Stomach (tissue), 9 donors: Measurements from ENCODE around the gene OGDH. TPM values are rescaled to one million over a fixed set of nuclear protein-coding genes. Genes with fewer than 3 reads are reported as not detected.
A peak's percentile ranks its signal among the peaks of the same experiment; 100 is the strongest.

ENCODE experiments used
- DNase-seq, 2 donors: peaks; one replicate each; pipeline versions ENCODE4 v3.0.0 to v3.0.0-alpha.2; 2013 to 2019
- H3K27ac ChIP-seq, 5 donors: fragments of 200-600 bp in 4 of 5; sonication (generic) in 4 of 5; one replicate each; pipeline ENCODE4 v1.5.1; 2013 to 2019; ENCODE audit warnings: mild to moderate bottlenecking in 1 of 5, moderate library complexity in 1 of 5
- H3K27me3 ChIP-seq, 3 donors: fragments of 200-600 bp; sonication (generic); one replicate each; pipeline ENCODE4 v1.5.1; 2017 to 2019; ENCODE audit warnings: mixed run types in 1 of 3
- H3K36me3 ChIP-seq, 4 donors: fragments of 200-600 bp; sonication (generic); 1 replicate in 3 of 4; 2 replicates in 1 of 4; pipeline ENCODE4 v1.5.1; 2016 to 2019
- H3K4me1 ChIP-seq, 4 donors: fragments of 200-600 bp; sonication (generic); one replicate each; pipeline ENCODE4 v1.5.1; 2016 to 2019
- H3K4me3 ChIP-seq, 4 donors: fragments of 200-600 bp; sonication (generic) in 3 of 4; one replicate each; pipeline ENCODE4 v1.5.1; 2016 to 2019; ENCODE audit warnings: mild to moderate bottlenecking in 1 of 4
- H3K9me3 ChIP-seq, 4 donors: fragments of 200-600 bp; sonication (generic); one replicate each; pipeline ENCODE4 v1.5.1; 2016 to 2019
- EP300 ChIP-seq: sonication (generic); formaldehyde crosslinking; IDR thresholded peaks from one replicate; pipeline ENCODE4 v1.6.1; 2017; ENCODE audit warnings: antibody characterized with exemption
- POLR2A ChIP-seq, 4 donors: fragments of 450-650 bp; IDR thresholded peaks; one replicate each; pipeline ENCODE4 v1.6.1; 2016; ENCODE audit warnings: antibody characterized with exemption in 4 of 4, control low read depth in 2 of 4, mild to moderate bottlenecking in 1 of 4, moderate library complexity in 1 of 4
- POLR2AphosphoS5 ChIP-seq, 3 donors: sonication (generic); formaldehyde crosslinking; IDR thresholded peaks; one replicate each; pipeline ENCODE4 v1.6.1; 2016; ENCODE audit warnings: antibody characterized with exemption in 3 of 3
- WGBS, 5 donors: extraction: QIAGEN DNeasy Blood & Tissue Kit in 3 of 5; methylation state at CpG; one replicate each; pipeline versions ENCODE4 v1.1.5 to v1.1.7; 2013 to 2018; 5-methylcytosine and 5-hydroxymethylcytosine counted together
- intact Hi-C: fragments of 100-400 bp; cut with DNase I; formaldehyde crosslinking; loops from one replicate; pipeline ENCODE4 v1.15.1; 2023; ENCODE audit warnings: low total_unique reads
- polyA plus RNA-seq, 3 donors: library from polyadenylated mRNA; stranded (reverse); fragments of 200-250 nt; gene quantifications; one replicate each; pipeline ENCODE4 v1.2.3, GENCODE V29; 2013
- total RNA-seq, 5 donors: library from RNA; depleted of rRNA; stranded (reverse); fragments of >200 nt; gene quantifications; one replicate each; pipeline versions ENCODE4 v1.1.0 to v1.2.3, GENCODE V29; 2014 to 2016
- TF ChIP-seq, protein P1 (sequence below), 7 experiments: fragments of 450-650 bp in 4 of 7; fragments of 200-600 bp in 3 of 7; sonication (generic) in 3 of 7; IDR thresholded peaks; one replicate each; pipeline ENCODE4 v1.5.1; 2016 to 2019; ENCODE audit warnings: antibody characterized with exemption in 7 of 7, control low read depth in 2 of 7, mild to moderate bottlenecking in 1 of 7
- donor health status: healthy with polysubstance abuse.
- donor health status: Bipolar disorder and iron deficiency.
- donor health status: healthy.

OGDH gene
- total and polyA plus RNA-seq, 8 donors, result 19.8 to 92.0 (median 31.3) TPM

DNA sequence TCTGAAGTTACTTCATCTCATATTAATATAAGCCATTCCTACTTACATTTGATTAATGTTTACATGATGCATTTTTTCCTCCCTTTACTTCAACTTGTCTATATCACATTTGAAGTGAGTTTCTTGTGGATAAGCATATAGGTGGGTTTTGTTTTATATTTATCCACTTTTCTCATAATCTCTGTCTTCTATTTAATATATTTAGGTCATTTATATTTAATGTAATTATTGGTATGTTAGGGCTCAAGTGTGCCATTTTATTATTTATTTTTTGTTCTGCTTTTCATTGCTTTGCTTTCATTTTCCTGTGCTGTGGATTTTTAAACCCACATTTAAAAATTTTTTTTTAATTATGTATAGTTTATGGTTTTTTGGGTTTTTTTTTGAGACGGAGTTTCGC, 54.8 kb downstream of the OGDH start:
- H3K27me3 ChIP-seq, result no peaks in the 10 kb centered on the region
- 70 to 100% (median 96%) methylated on average over 2 of the region's 2 CpGs for WGBS, 5 donors
- no peak overlapping the region for H3K27ac ChIP-seq
- peaks cover 0 to 14% (median 10%) of the 10 kb centered on the region in 4 donors for H3K9me3 ChIP-seq
- no peak overlapping the region for H3K4me3 ChIP-seq
- TF ChIP-seq POLR2AphosphoS5 (IDR thresholded peaks at IDR 0.05), result no peak
- no peak for TF ChIP-seq EP300
- TF ChIP-seq, protein P1, sequence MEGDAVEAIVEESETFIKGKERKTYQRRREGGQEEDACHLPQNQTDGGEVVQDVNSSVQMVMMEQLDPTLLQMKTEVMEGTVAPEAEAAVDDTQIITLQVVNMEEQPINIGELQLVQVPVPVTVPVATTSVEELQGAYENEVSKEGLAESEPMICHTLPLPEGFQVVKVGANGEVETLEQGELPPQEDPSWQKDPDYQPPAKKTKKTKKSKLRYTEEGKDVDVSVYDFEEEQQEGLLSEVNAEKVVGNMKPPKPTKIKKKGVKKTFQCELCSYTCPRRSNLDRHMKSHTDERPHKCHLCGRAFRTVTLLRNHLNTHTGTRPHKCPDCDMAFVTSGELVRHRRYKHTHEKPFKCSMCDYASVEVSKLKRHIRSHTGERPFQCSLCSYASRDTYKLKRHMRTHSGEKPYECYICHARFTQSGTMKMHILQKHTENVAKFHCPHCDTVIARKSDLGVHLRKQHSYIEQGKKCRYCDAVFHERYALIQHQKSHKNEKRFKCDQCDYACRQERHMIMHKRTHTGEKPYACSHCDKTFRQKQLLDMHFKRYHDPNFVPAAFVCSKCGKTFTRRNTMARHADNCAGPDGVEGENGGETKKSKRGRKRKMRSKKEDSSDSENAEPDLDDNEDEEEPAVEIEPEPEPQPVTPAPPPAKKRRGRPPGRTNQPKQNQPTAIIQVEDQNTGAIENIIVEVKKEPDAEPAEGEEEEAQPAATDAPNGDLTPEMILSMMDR (IDR thresholded peaks at IDR 0.05), result no peak
- no peak for TF ChIP-seq POLR2A (IDR thresholded peaks at IDR 0.05)
- H3K36me3 ChIP-seq, result peaks cover 4 to 74% (median 65%) of the 10 kb centered on the region in 4 donors
- intact Hi-C loops, result no loop called here
- DNase-seq, result no peak
- peaks cover 0 to 8% (median 4%) of the 10 kb centered on the region in 4 donors for H3K4me1 ChIP-seq

DNA sequence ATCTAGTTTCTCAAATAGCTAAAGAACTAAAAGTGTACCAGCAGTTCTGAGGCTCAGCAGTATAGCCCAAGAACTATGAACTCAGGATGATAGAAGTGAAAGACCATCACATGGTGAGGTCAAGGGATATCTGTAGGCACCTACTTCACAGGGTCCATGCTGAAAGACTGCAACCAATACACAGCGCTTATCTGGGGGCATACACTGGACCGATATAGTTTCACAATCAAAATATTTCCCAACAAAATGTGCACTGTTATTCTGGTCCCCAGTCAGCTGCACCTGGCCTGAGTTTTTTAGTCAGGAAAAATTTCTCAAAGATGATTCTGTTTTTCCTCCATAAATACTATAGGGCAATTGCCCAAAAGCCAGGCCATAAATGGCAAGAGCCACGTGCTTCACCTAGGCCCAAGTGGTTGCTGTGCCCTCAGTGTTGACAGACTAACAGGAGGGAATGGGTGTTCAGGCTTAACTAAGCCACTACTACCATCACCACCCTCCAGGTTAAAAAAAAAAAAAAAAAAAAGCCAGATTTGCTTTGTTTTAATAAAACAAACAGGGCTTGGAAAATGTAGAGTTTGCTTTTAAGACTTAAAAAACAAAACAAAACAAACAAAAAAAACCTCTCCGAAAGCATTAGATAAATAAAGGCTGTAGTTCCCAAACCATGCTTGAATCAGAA, 58.5 kb downstream of the OGDH start:
- Histone ChIP-seq H3K4me3 (no peak overlapping the region), H3K27ac (peak overlapping the region in 1 of 5 donors; percentile 3), H3K9me3 (peaks cover 0 to 14% (median 10%) of the 10 kb centered on the region in 4 donors), H3K36me3 (peaks cover 22 to 84% (median 77%) of the 10 kb centered on the region in 4 donors), H3K27me3 (no peaks in the 10 kb centered on the region), H3K4me1 (peaks cover 0 to 8% (median 4%) of the 10 kb centered on the region in 4 donors)
- 80 to 89% (median 84%) methylated on average over 4 of the region's 4 CpGs for WGBS, 5 donors
- intact Hi-C loops, result no loop called here
- DNase-seq, result no peak
- TF ChIP-seq EP300 (no peak), POLR2AphosphoS5 (IDR thresholded peaks at IDR 0.05) (no peak), POLR2A (IDR thresholded peaks at IDR 0.05) (no peak)
- TF ChIP-seq, protein P1 (IDR thresholded peaks at IDR 0.05), result no peak

DNA sequence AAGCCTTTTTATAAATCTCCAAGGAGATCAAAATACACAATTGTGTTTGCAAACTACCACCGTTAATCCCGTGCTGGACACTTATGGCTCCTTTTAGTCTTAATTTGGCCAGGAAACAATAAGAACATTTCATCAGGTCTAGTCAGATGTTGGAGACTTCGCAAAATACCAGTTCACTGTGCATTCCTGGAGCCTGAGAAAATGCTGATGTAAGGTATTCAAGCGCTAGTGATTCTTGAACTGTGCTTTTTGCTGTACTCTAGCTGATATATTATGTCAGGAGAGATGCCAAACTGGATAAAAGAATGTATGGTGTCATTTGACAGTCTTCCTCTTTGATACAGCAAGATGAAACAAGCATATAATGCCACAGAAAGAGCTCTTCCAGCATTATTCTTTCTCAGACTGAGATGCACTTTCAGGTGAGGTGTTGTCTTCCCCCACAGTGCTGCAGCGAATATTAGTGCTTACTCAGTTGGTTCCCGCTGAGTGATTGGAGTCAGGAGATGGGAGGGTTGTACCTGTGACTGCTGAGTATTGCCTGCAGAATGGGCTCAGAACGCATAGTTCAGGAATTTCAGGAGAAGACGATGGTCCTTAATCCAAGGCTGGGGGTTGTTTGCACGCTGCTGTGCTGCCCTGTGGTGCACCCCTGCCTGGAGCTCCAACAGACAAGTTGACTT, 59.2 kb downstream of the OGDH start:
- H3K9me3 ChIP-seq, result peaks cover 0 to 11% (median 8%) of the 10 kb centered on the region in 4 donors
- no peak overlapping the region for H3K4me3 ChIP-seq
- no peak for DNase-seq
- peaks cover 23 to 84% (median 73%) of the 10 kb centered on the region in 4 donors for H3K36me3 ChIP-seq
- 72 to 89% (median 88%) methylated on average over 9 of the region's 9 CpGs for WGBS, 5 donors
- H3K4me1 ChIP-seq, result peaks cover 0 to 8% (median 4%) of the 10 kb centered on the region in 4 donors
- H3K27ac ChIP-seq, result no peak overlapping the region
- intact Hi-C loops, result no loop called here
- no peaks in the 10 kb centered on the region for H3K27me3 ChIP-seq
- no peak for TF ChIP-seq POLR2AphosphoS5 (IDR thresholded peaks at IDR 0.05)
- no peak for TF ChIP-seq POLR2A (IDR thresholded peaks at IDR 0.05)
- TF ChIP-seq, protein P1 (IDR thresholded peaks at IDR 0.05), result no peak
- no peak for TF ChIP-seq EP300

DNA sequence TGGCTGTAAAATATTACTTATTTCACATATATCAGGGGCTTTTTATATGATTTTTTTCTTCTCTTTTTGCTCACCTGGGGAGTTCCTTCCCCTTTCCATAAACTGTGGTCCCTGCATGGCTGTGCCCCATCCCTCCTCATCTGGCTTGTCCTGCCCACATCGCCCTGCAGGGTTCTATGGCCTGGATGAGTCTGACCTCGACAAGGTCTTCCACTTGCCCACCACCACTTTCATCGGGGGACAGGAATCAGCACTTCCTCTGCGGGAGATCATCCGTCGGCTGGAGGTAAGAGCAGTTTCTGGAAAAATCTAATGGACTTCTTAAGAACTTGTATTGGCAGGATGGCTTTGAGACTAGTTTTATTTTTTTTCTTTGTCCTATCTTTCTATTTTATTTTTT, 60.1 kb downstream of the OGDH start:
- TF ChIP-seq POLR2AphosphoS5 (IDR thresholded peaks at IDR 0.05) (no peak), EP300 (no peak), POLR2A (IDR thresholded peaks at IDR 0.05) (no peak)
- TF ChIP-seq, protein P1 (IDR thresholded peaks at IDR 0.05), result no peak
- H3K4me3 ChIP-seq, result no peak overlapping the region
- intact Hi-C loops, result no loop called here
- H3K9me3 ChIP-seq, result peaks cover 0 to 2% (median under 1%) of the 10 kb centered on the region in 4 donors
- 91 to 97% (median 96%) methylated on average over 6 of the region's 6 CpGs for WGBS, 5 donors
- no peaks in the 10 kb centered on the region for H3K27me3 ChIP-seq
- H3K27ac ChIP-seq, result no peak overlapping the region
- H3K4me1 ChIP-seq, result peaks cover 0 to 8% (median 4%) of the 10 kb centered on the region in 4 donors
- H3K36me3 ChIP-seq, result peaks cover 22 to 80% (median 70%) of the 10 kb centered on the region in 4 donors
- DNase-seq, result no peak
